ENCODE data around the gene IL5.

The IL5 gene

GRCh38 chr5:132499440-132500243 is 43.7 kb downstream of the IL5 start:
- in situ Hi-C loops (cut with MboI; ENCODE audit: low sequenced_read_pairs, unreplicated experiment), result loop anchor here (5.0 kb wide), 1 partner anchor 107 kb away; no protein-coding TSS in a partner anchor
- DNase-seq (ENCODE audit: low spot score), result no peak
- no peak for TF ChIP-seq CTCF (IDR thresholded peaks at IDR 0.05; ENCODE audit: borderline replicate concordance, control extremely low read depth, extremely low read depth, insufficient read depth, missing control alignments)

- DNase-seq (ENCODE audit: low spot score), result no peak
- no peak for TF ChIP-seq CTCF (IDR thresholded peaks at IDR 0.05; ENCODE audit: borderline replicate concordance, control extremely low read depth, extremely low read depth, insufficient read depth, missing control alignments)
- in situ Hi-C loops (cut with MboI; ENCODE audit: low sequenced_read_pairs, unreplicated experiment), result loop anchor here (5.0 kb wide), 1 partner anchor 106 kb away; no protein-coding TSS in a partner anchor
These were observed 44.5 kb downstream of the IL5 start for GRCh38 chr5:132498686-132499271.

DNA sequence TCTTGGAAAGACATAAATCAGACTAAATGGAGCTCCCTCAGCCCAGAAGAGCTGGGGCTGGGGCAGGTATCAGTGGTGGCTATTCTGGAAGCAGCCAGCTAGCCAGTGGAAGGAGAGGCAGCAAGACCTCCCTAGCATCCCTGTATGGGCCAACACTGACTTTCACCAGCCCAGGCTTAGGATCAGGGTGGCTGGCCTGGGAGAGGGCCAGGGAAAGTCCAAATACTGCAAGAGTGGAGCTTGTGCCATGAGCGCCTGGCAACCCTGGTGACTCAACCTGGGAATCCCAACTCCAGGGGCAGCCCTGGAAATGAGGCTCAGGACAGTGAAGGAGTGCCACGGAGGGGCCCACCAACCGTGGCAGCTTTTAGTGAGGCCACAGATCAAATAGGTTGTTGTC is 45.2 kb downstream of the IL5 start:
- in situ Hi-C loops (cut with MboI; ENCODE audit: low sequenced_read_pairs, unreplicated experiment), result loop anchor here (5.0 kb wide), 1 partner anchor 106 kb away; no protein-coding TSS in a partner anchor
- no peak for DNase-seq (ENCODE audit: low spot score)
- no peak for TF ChIP-seq CTCF (IDR thresholded peaks at IDR 0.05; ENCODE audit: borderline replicate concordance, control extremely low read depth, extremely low read depth, insufficient read depth, missing control alignments)

- in situ Hi-C loops (cut with MboI; ENCODE audit: low sequenced_read_pairs, unreplicated experiment), result loop anchor here (5.0 kb wide), 1 partner anchor 105 kb away; no protein-coding TSS in a partner anchor
- no peak for DNase-seq (ENCODE audit: low spot score)
- no peak for TF ChIP-seq CTCF (IDR thresholded peaks at IDR 0.05; ENCODE audit: borderline replicate concordance, control extremely low read depth, extremely low read depth, insufficient read depth, missing control alignments)
These were observed 45.8 kb downstream of the IL5 start for GRCh38 chr5:132497488-132497997.

DNA sequence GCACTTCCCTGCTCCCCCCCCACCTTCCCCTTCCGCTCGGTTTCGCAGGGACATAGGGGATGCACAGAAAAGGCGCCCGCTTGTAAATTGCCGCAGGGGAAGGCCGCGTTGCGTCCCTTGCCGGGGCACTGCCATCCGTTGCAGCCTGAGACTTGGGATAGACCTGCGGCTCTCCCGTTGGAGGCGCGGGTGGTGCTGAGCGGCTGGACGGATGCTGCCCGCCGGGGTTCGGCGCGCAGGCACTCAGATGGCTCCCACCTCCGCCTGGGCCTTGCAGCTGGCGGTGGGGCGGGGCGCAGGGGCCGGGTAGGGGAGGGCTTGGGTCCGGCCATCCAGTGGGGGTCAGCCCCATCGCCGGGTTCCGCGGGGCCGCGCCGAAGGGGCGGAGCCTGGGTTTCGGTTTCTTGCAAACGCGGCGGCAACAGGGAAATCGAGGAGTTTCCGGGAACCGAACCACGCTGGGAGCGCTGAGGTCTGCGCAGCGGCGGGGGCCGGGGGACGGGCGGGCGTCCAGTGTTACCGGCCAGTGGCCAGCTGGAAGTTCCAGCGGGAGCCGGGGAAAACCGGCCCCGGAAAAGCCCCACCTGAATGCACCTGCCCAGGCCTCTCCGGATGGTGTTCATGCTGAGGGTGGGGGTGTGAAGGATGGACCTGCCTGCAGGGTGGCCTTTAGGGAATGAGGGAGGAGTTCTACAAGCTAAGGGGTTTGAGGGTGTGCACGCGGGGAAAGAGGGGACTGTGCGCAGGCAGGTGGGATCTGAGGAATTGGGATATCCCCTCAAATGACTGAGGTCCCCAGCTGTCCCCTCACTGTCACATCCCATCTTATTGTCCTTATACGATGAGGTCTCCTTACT is 46.5 kb downstream of the IL5 start:
- in situ Hi-C loops (cut with MboI; ENCODE audit: low sequenced_read_pairs, unreplicated experiment), result loop anchor here (5.0 kb wide), 1 partner anchor 105 kb away; no protein-coding TSS in a partner anchor

More for the DNA sequence above, 46.5 kb downstream of the IL5 start:
- peak; percentile 89 for DNase-seq (ENCODE audit: low spot score)
- TF ChIP-seq CTCF (IDR thresholded peaks at IDR 0.05; ENCODE audit: borderline replicate concordance, control extremely low read depth, extremely low read depth, insufficient read depth, missing control alignments), result no peak

Measured in GM13976 (cell line).